Measurements from ENCODE around the gene ERMP1. TPM values are rescaled to one million over a fixed set of nuclear protein-coding genes. Genes with fewer than 3 reads are reported as not detected.
A peak's percentile ranks its signal among the peaks of the same experiment; 100 is the strongest.
"Not testable (repeated sequence)": the region's sequence is repeated elsewhere in the genome, so short reads cannot be mapped to it uniquely, and the experiment has no call there.

ERMP1 gene
- polyA plus RNA-seq, 1 experiment: 6.1 TPM

- Histone ChIP-seq H3K27ac (ENCODE audit: low read depth, low read length) (no peak overlapping the region), H3K4me3 (ENCODE audit: low read depth, low read length) (no peak overlapping the region), H3K9me3 (ENCODE audit: control insufficient read depth, insufficient read depth, low read length) (no peaks in the 10 kb centered on the region), H3K27me3 (ENCODE audit: control insufficient read depth, insufficient read depth, low read length) (no peaks in the 10 kb centered on the region)
- ChIA-PET POLR2A (no interaction called here), CTCF (interaction anchor here (1.2 to 1.5 kb wide), 3 partner anchors 32 to 253 kb away, joined by 3 to 5 read pairs (median 4); partner anchors contain the start of gene ERMP1)
- TF ChIP-seq CTCF (IDR thresholded peaks at IDR 0.05; ENCODE audit: low read depth, low read length): no peak
- DNase-seq (ENCODE audit: low read depth, low spot score): no peak
Measured at GRCh38 chr9:5801739-5802113, 31.2 kb downstream of the ERMP1 start.

- CTCF ChIA-PET: interaction anchor here (0.6 to 1.5 kb wide), 4 partner anchors 32 to 253 kb away, joined by 3 to 5 read pairs (median 4); partner anchors contain the start of gene ERMP1
- Histone ChIP-seq H3K9me3 (ENCODE audit: control insufficient read depth, insufficient read depth, low read length) (no peaks in the 10 kb centered on the region), H3K4me3 (ENCODE audit: low read depth, low read length) (no peak overlapping the region), H3K27me3 (ENCODE audit: control insufficient read depth, insufficient read depth, low read length) (no peaks in the 10 kb centered on the region), H3K27ac (ENCODE audit: low read depth, low read length) (no peak overlapping the region)
- DNase-seq (ENCODE audit: low read depth, low spot score): no peak
- TF ChIP-seq CTCF (IDR thresholded peaks at IDR 0.05; ENCODE audit: low read depth, low read length): no peak
- POLR2A ChIA-PET: no interaction called here
Measured at GRCh38 chr9:5800969-5801738, 31.8 kb downstream of the ERMP1 start.

GRCh38 chr9:5800378-5800777, 32.5 kb downstream of the ERMP1 start:
- DNase-seq (ENCODE audit: low read depth, low spot score); H3K27me3 ChIP-seq (ENCODE audit: control insufficient read depth, insufficient read depth, low read length); POLR2A ChIA-PET; H3K4me3 ChIP-seq (ENCODE audit: low read depth, low read length); H3K27ac ChIP-seq (ENCODE audit: low read depth, low read length); H3K9me3 ChIP-seq (ENCODE audit: control insufficient read depth, insufficient read depth, low read length): not testable (repeated sequence)
- CTCF ChIA-PET: interaction anchor here (1.2 to 1.5 kb wide), 2 partner anchors 33 to 254 kb away, joined by 4 to 5 read pairs; partner anchors contain the start of gene ERMP1

- Histone ChIP-seq H3K4me3 (ENCODE audit: low read depth, low read length) (no peak overlapping the region), H3K9me3 (ENCODE audit: control insufficient read depth, insufficient read depth, low read length) (no peaks in the 10 kb centered on the region), H3K27ac (ENCODE audit: low read depth, low read length) (no peak overlapping the region), H3K27me3 (ENCODE audit: control insufficient read depth, insufficient read depth, low read length) (no peaks in the 10 kb centered on the region)
- peak; percentile 18 for DNase-seq (ENCODE audit: low read depth, low spot score)
- peak; percentile 89 for TF ChIP-seq CTCF (IDR thresholded peaks at IDR 0.05; ENCODE audit: low read depth, low read length)
- ChIA-PET POLR2A (interaction anchor here (0.6 kb wide), 1 partner anchor 43 kb away, joined by 4 read pairs; no protein-coding TSS in a partner anchor), CTCF (interaction anchor here (0.6 to 2.2 kb wide), 16 partner anchors 9 to 779 kb away, joined by 3 to 19 read pairs (median 4); partner anchors contain the start of gene ERMP1)
Measured at GRCh38 chr9:5799314-5799713, 33.6 kb downstream of the ERMP1 start.

- no peak for DNase-seq (ENCODE audit: low read depth, low spot score)
- ChIA-PET CTCF (interaction anchor here (0.6 to 2.2 kb wide), 16 partner anchors 10 to 780 kb away, joined by 3 to 19 read pairs (median 4); partner anchors contain the start of gene ERMP1), POLR2A (interaction anchor here (0.6 kb wide), 1 partner anchor 44 kb away, joined by 4 read pairs; no protein-coding TSS in a partner anchor)
- Histone ChIP-seq H3K4me3 (ENCODE audit: low read depth, low read length) (no peak overlapping the region), H3K27ac (ENCODE audit: low read depth, low read length) (no peak overlapping the region), H3K9me3 (ENCODE audit: control insufficient read depth, insufficient read depth, low read length) (no peaks in the 10 kb centered on the region), H3K27me3 (ENCODE audit: control insufficient read depth, insufficient read depth, low read length) (no peaks in the 10 kb centered on the region)
- TF ChIP-seq CTCF (IDR thresholded peaks at IDR 0.05; ENCODE audit: low read depth, low read length): no peak
Measured at GRCh38 chr9:5798581-5798980, 34.3 kb downstream of the ERMP1 start.
